GM23338 (cell line): ENCODE measurements around the gene PTCH2. TPM values are rescaled to one million over a fixed set of nuclear protein-coding genes. Genes with fewer than 3 reads are reported as not detected.

ENCODE experiments used
- ATAC-seq: fragments of 200-7000 bp; cut with Tn5 transposase; 3 replicates; pipeline ENCODE4 v1.9.1; 2020
- DNase-seq: peaks from one replicate; pipeline ENCODE4 v3.0.0-alpha.2; 2015; ENCODE audit warnings: low spot score
- H2AFZ ChIP-seq: fragments of 200-600 bp; sonication (generic); 2 replicates; pipeline ENCODE4 v1.8.0; 2016; ENCODE audit warnings: antibody characterized with exemption, mild to moderate bottlenecking, moderate library complexity
- H3F3A ChIP-seq: fragments of 200-600 bp; sonication (generic); replicated peaks from 2 replicates; pipeline ENCODE4 v1.8.0; 2017; ENCODE audit warnings: antibody characterized with exemption, mixed run types, low read depth
- H3K27ac ChIP-seq: fragments of 200-600 bp; sonication (generic); 2 replicates; pipeline ENCODE4 v1.6.1; 2016; ENCODE audit warnings: low read depth
- H3K27me3 ChIP-seq: fragments of 200-600 bp; sonication (generic); 2 replicates; pipeline ENCODE4 v1.8.0; 2016; ENCODE audit warnings: mild to moderate bottlenecking, mixed run types, moderate library complexity; ENCODE audit not compliant: insufficient read depth
- H3K36me3 ChIP-seq: fragments of 200-600 bp; sonication (generic); 2 replicates; pipeline ENCODE4 v1.8.0; 2016; ENCODE audit warnings: mild to moderate bottlenecking; ENCODE audit not compliant: insufficient read depth
- H3K4me1 ChIP-seq: fragments of 200-600 bp; sonication (generic); 2 replicates; pipeline ENCODE4 v1.8.0; 2016; ENCODE audit warnings: mild to moderate bottlenecking, moderate library complexity; ENCODE audit not compliant: insufficient read depth
- H3K4me2 ChIP-seq: fragments of 200-600 bp; sonication (generic); 2 replicates; pipeline ENCODE4 v1.7.1; 2017; ENCODE audit warnings: mixed run types
- H3K4me3 ChIP-seq: fragments of 200-600 bp; sonication (generic); 2 replicates; pipeline ENCODE4 v1.6.1; 2016; ENCODE audit warnings: mixed run types
- H3K79me2 ChIP-seq: fragments of 200-600 bp; sonication (generic); replicated peaks from 2 replicates; pipeline ENCODE4 v1.8.0; 2017; ENCODE audit warnings: mild to moderate bottlenecking; ENCODE audit not compliant: insufficient read depth
- H3K9me2 ChIP-seq: fragments of 200-600 bp; sonication (generic); 2 replicates; pipeline ENCODE4 v1.8.0; 2017; ENCODE audit not compliant: insufficient read depth
- H4K20me1 ChIP-seq: fragments of 200-600 bp; sonication (generic); replicated peaks from 2 replicates; pipeline ENCODE4 v1.8.0; 2017; ENCODE audit warnings: mild to moderate bottlenecking; ENCODE audit not compliant: insufficient read depth
- H3K27ac Mint-ChIP-seq: 2 replicates; pipeline ENCODE4 v1.8.0; 2020; ENCODE audit warnings: inconsistent platforms, mild to moderate bottlenecking, moderate library complexity, mixed read lengths
- H3K27me3 Mint-ChIP-seq: 3 replicates; pipeline ENCODE4 v1.8.0; 2022; ENCODE audit warnings: low read depth, mild to moderate bottlenecking, moderate library complexity, mixed read lengths, inconsistent platforms; ENCODE audit not compliant: insufficient read depth, poor library complexity
- H3K36me3 Mint-ChIP-seq: 3 replicates; pipeline ENCODE4 v1.8.0; 2021; ENCODE audit warnings: low read depth, mild to moderate bottlenecking, inconsistent platforms, moderate library complexity, mixed read lengths
- H3K4me1 Mint-ChIP-seq: 3 replicates; pipeline ENCODE4 v1.8.0; 2020; ENCODE audit warnings: mild to moderate bottlenecking, inconsistent platforms, mixed read lengths
- H3K4me3 Mint-ChIP-seq: 3 replicates; pipeline ENCODE4 v1.8.0; 2021; ENCODE audit warnings: moderate library complexity, mild to moderate bottlenecking, inconsistent platforms, mixed read lengths
- H3K9me3 Mint-ChIP-seq: 3 replicates; pipeline ENCODE4 v1.8.0; 2020; ENCODE audit warnings: moderate library complexity, mild to moderate bottlenecking, inconsistent platforms, mixed read lengths
- CREB1 ChIP-seq: fragments of 250-450 bp; sonication (Bioruptor Pico); IDR thresholded peaks from 2 replicates; pipeline ENCODE4 v1.5.0; 2020; ENCODE audit warnings: low read depth, mild to moderate bottlenecking, moderate library complexity
- EZH2 ChIP-seq: fragments of 200-600 bp; sonication (generic); IDR thresholded peaks from one replicate; pipeline ENCODE4 v1.8.0; 2017; ENCODE audit warnings: antibody characterized with exemption, mild to moderate bottlenecking, low read depth; ENCODE audit not compliant: unreplicated experiment
- EZH2phosphoT487 ChIP-seq: fragments of 200-600 bp; sonication (generic); IDR thresholded peaks from one replicate; pipeline ENCODE4 v1.8.1; 2018; ENCODE audit warnings: antibody characterized with exemption; ENCODE audit not compliant: unreplicated experiment
- JUNB ChIP-seq: IDR thresholded peaks from one replicate; pipeline ENCODE4 v1.6.1; 2016; ENCODE audit warnings: antibody characterized with exemption; ENCODE audit not compliant: unreplicated experiment
- NANOG ChIP-seq: IDR thresholded peaks from 2 replicates; pipeline ENCODE4 v1.6.1; 2016; ENCODE audit warnings: antibody characterized with exemption, borderline replicate concordance
- POLR2AphosphoS5 ChIP-seq: IDR thresholded peaks from 2 replicates; pipeline ENCODE4 v1.6.1; 2016; ENCODE audit warnings: antibody characterized with exemption, low read depth
- STAT1 ChIP-seq: IDR thresholded peaks from one replicate; pipeline ENCODE4 v1.6.1; 2016; ENCODE audit warnings: antibody characterized with exemption; ENCODE audit not compliant: unreplicated experiment
- ZNF114 ChIP-seq: fragments of 250-450 bp; sonication (Bioruptor Pico); IDR thresholded peaks from 2 replicates; pipeline ENCODE4 v1.5.0; 2020; ENCODE audit warnings: mild to moderate bottlenecking, moderate library complexity
- ZNF331 ChIP-seq: fragments of 250-450 bp; sonication (Bioruptor Pico); IDR thresholded peaks from 2 replicates; pipeline ENCODE4 v1.5.0; 2020; ENCODE audit warnings: low read depth, mild to moderate bottlenecking, moderate library complexity
- polyA plus RNA-seq: library from polyadenylated mRNA; unstranded; fragments of >200 nt; fragmentation: Nextera tagmentation; extraction: Ambion mirVana; gene quantifications from 2 replicates; pipeline ENCODE4 v1.2.1, GENCODE V29; 2016
- total RNA-seq: library from RNA; depleted of rRNA; stranded (reverse); fragments of >200 nt; shearing (Covaris generic); gene quantifications from 2 replicates; pipeline ENCODE4 v1.2.3, GENCODE V29; 2014
- TF ChIP-seq, protein P1 (sequence below): IDR thresholded peaks from one replicate; pipeline ENCODE4 v1.6.1; 2018; ENCODE audit warnings: antibody characterized with exemption; ENCODE audit not compliant: unreplicated experiment
- TF ChIP-seq, protein P2 (sequence below), 2 experiments: fragments of 200-600 bp in 1 of 2; sonication (generic) in 1 of 2; conservative IDR thresholded peaks; 2 replicates each; pipeline versions ENCODE4 v1.5.1 to v1.6.1; 2016 to 2017; ENCODE audit warnings: antibody characterized with exemption in 2 of 2, low read depth in 2 of 2, mild to moderate bottlenecking in 2 of 2, moderate library complexity in 1 of 2
- TF ChIP-seq, protein P3 (sequence below): IDR thresholded peaks from 2 replicates; pipeline ENCODE4 v1.6.1; 2016; ENCODE audit warnings: antibody characterized with exemption

Gene PTCH2
- total and polyA plus RNA-seq, 2 experiments from 2014 or later: 0.63 to 0.74 TPM

DNA sequence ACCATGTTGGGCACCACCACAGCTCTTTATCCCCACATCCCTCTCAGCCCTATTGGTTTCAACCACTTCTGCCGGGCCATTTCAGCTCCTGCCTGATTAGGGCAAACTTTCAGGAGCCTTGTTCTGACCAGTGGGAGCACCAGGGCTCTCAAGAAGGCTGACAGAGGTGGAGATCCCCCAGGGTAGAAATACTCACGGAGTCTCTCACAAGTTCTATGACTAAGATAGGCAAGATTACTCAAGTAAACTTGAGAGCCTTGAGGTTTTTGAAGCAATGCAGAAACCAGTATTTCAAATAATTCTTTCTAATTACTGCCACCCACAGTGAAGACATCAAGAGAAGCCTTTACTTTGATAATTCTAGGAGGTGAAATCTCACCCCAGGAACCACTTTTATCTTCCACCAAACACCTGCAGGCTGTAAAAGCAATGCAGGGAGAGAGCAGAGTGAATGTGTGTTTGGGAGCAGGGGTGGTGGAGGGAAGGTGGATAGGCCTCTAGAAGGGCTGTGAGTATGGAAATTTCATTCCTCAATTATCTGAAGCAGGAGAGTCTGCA is 6.6 kb upstream of the PTCH2 start (continued):
- TF ChIP-seq, protein P1, sequence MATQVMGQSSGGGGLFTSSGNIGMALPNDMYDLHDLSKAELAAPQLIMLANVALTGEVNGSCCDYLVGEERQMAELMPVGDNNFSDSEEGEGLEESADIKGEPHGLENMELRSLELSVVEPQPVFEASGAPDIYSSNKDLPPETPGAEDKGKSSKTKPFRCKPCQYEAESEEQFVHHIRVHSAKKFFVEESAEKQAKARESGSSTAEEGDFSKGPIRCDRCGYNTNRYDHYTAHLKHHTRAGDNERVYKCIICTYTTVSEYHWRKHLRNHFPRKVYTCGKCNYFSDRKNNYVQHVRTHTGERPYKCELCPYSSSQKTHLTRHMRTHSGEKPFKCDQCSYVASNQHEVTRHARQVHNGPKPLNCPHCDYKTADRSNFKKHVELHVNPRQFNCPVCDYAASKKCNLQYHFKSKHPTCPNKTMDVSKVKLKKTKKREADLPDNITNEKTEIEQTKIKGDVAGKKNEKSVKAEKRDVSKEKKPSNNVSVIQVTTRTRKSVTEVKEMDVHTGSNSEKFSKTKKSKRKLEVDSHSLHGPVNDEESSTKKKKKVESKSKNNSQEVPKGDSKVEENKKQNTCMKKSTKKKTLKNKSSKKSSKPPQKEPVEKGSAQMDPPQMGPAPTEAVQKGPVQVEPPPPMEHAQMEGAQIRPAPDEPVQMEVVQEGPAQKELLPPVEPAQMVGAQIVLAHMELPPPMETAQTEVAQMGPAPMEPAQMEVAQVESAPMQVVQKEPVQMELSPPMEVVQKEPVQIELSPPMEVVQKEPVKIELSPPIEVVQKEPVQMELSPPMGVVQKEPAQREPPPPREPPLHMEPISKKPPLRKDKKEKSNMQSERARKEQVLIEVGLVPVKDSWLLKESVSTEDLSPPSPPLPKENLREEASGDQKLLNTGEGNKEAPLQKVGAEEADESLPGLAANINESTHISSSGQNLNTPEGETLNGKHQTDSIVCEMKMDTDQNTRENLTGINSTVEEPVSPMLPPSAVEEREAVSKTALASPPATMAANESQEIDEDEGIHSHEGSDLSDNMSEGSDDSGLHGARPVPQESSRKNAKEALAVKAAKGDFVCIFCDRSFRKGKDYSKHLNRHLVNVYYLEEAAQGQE: no peak
- TF ChIP-seq STAT1: no peak
- TF ChIP-seq EZH2phosphoT487: no peak
- TF ChIP-seq CREB1 (CRISPR knock-in tag): no peak
- TF ChIP-seq, protein P2, sequence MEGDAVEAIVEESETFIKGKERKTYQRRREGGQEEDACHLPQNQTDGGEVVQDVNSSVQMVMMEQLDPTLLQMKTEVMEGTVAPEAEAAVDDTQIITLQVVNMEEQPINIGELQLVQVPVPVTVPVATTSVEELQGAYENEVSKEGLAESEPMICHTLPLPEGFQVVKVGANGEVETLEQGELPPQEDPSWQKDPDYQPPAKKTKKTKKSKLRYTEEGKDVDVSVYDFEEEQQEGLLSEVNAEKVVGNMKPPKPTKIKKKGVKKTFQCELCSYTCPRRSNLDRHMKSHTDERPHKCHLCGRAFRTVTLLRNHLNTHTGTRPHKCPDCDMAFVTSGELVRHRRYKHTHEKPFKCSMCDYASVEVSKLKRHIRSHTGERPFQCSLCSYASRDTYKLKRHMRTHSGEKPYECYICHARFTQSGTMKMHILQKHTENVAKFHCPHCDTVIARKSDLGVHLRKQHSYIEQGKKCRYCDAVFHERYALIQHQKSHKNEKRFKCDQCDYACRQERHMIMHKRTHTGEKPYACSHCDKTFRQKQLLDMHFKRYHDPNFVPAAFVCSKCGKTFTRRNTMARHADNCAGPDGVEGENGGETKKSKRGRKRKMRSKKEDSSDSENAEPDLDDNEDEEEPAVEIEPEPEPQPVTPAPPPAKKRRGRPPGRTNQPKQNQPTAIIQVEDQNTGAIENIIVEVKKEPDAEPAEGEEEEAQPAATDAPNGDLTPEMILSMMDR (conservative IDR thresholded peaks at IDR 0.05; ENCODE audit: low read depth in 2 of 2): no peak
- no peak for TF ChIP-seq POLR2AphosphoS5
- TF ChIP-seq ZNF114 (CRISPR knock-in tag): no peak

DNA sequence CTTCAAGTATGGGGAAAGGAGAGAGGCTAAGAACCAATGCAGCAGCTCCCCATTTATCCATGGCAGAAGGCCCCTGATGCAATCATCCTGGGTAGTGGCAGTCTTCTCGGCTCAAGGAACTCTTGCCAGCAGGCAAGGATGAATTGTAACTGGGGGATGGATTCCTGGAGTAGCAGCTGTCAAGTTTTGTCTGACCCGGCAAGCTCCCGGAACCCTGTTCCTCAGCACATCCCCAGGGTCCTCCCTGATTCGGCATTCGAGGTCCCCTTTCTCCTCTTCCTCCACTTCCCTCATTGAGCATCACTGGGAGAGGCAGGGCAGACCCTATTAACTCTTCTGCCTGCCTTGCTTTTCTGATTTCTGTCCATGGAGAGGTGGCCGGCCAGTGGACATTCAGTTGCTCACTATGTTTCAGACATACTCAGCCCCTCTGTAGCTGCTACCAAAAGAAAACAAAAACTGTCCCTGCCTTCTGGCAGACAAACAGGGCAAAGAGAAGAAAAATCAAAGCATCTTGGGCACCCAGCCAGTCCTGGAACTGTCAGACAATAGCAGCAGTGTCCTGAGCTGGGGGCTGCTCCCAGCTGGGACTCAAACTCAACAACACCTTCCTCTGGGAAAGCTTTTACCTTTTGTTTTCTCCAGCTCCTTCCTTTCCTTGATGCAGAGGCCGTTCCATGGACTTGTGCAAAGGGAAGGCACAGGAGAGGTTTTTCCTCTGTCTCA is 5.6 kb upstream of the PTCH2 start:
- no peak overlapping the region for H3K4me3 ChIP-seq
- no peak overlapping the region for H2AFZ ChIP-seq
- no peaks in the 10 kb centered on the region; the same call in 2 of the 3 replicates for H3K4me1 Mint-ChIP-seq
- H3K27me3 Mint-ChIP-seq: peaks cover 6% of the 10 kb centered on the region
- H3K9me2 ChIP-seq: no peaks in the 10 kb centered on the region
- no peaks in the 10 kb centered on the region for H4K20me1 ChIP-seq
- H3K27me3 ChIP-seq: no peaks in the 10 kb centered on the region
- H3K79me2 ChIP-seq: no peaks in the 10 kb centered on the region
- no peak overlapping the region for H3K4me2 ChIP-seq
- 0 out of 3 replicates have a peak, but pooled peaks cover 3% of the 10 kb centered on the region for H3K36me3 Mint-ChIP-seq
- H3K9me3 Mint-ChIP-seq: 0 out of 3 replicates have a peak, but pooled peaks cover 4% of the 10 kb centered on the region
- no peaks in the 10 kb centered on the region for H3K36me3 ChIP-seq
- no peak overlapping the region for H3K4me3 Mint-ChIP-seq
- no peaks in the 10 kb centered on the region for H3F3A ChIP-seq
- H3K27ac ChIP-seq: no peak overlapping the region
- DNase-seq (no peak), ATAC-seq (no peak)
- H3K27ac Mint-ChIP-seq: no peak overlapping the region
- H3K4me1 ChIP-seq: 0 out of 2 replicates have a peak, but pooled peaks cover 4% of the 10 kb centered on the region
- TF ChIP-seq CREB1 (CRISPR knock-in tag) (no peak), EZH2 (no peak), JUNB (no peak), ZNF114 (CRISPR knock-in tag) (no peak), POLR2AphosphoS5 (no peak), EZH2phosphoT487 (no peak), ZNF331 (no peak), NANOG (no peak), STAT1 (no peak)
- TF ChIP-seq, protein P1: no peak
- TF ChIP-seq, protein P2 (conservative IDR thresholded peaks at IDR 0.05; ENCODE audit: low read depth in 2 of 2): no peak
- TF ChIP-seq, protein P3, sequence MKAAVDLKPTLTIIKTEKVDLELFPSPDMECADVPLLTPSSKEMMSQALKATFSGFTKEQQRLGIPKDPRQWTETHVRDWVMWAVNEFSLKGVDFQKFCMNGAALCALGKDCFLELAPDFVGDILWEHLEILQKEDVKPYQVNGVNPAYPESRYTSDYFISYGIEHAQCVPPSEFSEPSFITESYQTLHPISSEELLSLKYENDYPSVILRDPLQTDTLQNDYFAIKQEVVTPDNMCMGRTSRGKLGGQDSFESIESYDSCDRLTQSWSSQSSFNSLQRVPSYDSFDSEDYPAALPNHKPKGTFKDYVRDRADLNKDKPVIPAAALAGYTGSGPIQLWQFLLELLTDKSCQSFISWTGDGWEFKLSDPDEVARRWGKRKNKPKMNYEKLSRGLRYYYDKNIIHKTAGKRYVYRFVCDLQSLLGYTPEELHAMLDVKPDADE: no peak
